Activated gamma-delta T cell (primary cell): ENCODE results near the gene DRAM1.
"Not testable (repeated sequence)": the region's sequence is repeated elsewhere in the genome, so short reads cannot be mapped to it uniquely, and the experiment has no call there.

Experiments used
- DNase-seq: peaks from one replicate; lab custom pipeline; 2025; lab: John Stamatoyannopoulos, UW

Gene DRAM1

GRCh38 chr12:101906226-101906625, 28.8 kb downstream of the DRAM1 start:
- DNase-seq = no peak

DNA sequence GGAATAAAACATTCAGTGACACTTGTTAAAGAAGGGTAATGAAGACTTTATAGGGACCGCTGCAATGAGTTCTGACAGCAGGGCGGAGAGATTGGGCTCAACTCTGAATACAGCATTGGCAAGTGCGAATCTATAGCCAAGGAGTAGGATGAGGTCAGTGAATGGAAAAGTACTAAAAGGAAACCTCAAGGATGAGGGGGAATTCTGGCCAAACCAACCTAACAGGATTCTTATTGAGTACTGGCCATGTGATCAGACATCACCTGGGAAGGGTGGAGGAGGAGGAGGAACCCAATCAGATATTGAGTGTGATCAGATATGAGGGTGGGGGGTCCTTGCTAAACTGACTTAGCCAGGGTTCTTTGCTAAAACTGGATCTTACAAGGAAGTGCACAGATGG, 31.0 kb downstream of the DRAM1 start:
- DNase-seq = no peak

DNA sequence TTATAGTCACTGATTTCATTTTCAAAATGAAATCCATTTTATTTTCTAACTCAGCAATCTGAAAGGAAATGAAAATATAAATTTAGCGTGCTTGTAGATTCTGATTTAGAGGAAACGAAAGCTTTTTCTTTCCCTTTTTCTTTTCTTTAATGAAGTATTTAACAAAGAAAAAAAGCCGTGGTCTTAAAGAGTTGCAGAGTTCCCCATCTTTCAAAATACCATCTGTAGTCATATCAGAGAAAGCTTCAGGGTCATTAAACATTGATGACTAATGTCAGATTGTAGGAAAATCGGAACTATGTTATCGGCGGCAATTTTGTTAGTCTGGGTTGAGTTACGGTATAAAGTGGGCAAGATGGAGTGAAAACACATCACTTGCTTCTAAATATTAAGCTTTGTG, 32.3 kb downstream of the DRAM1 start:
- no peak for DNase-seq

GRCh38 chr12:101915841-101916240, 38.5 kb downstream of the DRAM1 start:
- no peak for DNase-seq

DNA sequence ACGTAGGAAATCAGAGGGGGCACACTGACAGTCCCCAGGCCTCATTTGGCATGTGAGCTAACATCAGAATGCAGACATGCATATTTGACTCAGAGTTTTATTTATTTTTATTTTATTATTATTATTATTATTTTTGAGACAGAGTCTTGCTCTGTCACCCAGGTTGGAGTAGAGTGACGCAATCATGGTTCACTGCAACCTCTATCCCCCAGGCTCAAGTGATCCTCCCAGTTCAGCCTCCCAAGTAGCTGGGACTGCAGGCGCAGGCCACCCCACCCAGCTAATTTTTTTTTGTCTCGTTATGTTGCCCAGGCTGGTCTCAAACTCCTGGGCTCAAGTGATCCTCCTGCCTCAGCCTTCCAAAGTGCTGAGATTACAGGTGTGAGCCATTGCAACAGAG, 41.4 kb downstream of the DRAM1 start:
- DNase-seq = not testable (repeated sequence)

- DNase-seq = no peak
Observed at GRCh38 chr12:101919447-101919846, 42.1 kb downstream of the DRAM1 start.

- no peak for DNase-seq
Observed at GRCh38 chr12:101920906-101921305, 43.5 kb downstream of the DRAM1 start.

GRCh38 chr12:101923045-101923718, 45.8 kb downstream of the DRAM1 start:
- no peak for DNase-seq

DNA sequence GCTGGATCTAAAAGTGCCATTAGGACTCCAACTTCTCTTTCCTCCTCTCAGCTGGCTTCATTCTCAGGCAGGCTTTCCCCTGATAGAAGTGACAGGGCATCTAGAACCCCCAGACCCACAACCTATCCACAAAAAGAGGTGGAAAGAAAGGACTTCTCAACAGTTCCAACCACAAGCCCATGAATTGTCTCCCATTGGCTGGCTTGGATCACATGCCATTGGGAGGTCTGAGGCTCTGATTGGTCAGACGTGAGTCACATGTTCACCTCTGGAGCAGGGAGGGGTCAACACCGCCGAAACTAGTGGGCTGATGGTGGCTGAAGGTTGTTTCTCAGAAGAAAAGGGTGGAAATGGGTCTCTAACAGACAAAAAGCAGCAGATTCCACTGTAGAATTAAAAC, 47.2 kb downstream of the DRAM1 start:
- DNase-seq = no peak

DNA sequence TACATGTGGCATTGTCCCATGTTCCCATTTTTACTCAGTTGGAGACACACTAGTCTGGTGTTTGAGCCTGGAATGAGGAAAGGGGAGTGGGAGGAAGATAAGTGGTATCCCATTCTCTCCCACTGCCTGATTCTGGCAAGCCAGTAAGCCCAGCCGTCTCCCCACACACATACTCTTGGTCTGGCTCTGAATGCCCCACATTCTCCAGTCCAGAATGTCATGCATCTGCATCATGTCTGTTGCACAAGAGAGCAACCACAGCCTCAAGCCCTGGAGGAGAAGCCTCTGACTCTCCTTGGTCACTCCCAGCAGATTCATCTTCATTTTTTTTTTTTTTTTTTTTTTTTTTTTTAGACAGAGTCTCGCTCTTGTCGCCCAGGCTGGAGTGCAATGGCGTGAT, 48.0 kb downstream of the DRAM1 start:
- DNase-seq = no peak

DNA sequence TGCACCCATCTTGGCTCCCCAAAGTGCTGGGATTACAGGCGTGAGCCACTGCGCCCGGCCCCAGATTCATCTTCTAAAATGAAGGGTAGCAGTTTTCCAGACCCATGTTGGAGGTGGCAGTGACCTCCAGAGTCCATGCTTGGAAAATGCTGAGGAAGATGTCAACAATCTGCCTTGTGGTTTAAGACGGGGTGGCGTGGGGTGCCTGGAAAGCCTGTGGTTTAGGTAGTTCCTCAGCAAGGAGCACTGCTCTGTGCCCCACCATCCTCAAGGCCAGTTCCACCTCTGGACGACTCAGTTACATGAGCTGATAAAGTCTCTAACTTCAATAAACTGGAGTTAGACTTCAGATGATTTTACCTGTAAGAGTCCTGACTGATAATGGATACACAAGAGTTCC, 48.6 kb downstream of the DRAM1 start:
- DNase-seq = no peak

- DNase-seq = no peak
Observed at GRCh38 chr12:101927036-101927435, 49.7 kb downstream of the DRAM1 start.

- no peak for DNase-seq
Observed at GRCh38 chr12:101927999-101928398, 50.6 kb downstream of the DRAM1 start.

DNA sequence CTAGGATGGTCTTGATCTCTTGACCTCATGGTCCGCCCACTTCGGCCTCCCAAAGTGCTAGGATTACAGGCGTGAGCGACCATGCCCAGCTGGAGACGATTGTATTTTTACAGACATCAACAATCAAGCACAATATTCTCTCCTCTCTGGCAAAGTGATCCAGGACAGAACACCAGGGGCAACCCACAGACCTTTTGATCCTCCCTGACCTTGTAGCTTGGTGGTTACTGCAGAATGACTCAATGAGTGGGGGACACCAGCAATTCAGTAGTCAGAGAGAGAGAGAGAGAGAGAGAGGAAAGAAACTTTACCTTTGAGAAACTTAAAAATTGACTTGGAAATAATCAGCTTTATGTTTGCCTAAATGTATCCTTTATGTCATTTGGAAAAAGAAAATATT, 51.2 kb downstream of the DRAM1 start:
- DNase-seq = no peak

DNA sequence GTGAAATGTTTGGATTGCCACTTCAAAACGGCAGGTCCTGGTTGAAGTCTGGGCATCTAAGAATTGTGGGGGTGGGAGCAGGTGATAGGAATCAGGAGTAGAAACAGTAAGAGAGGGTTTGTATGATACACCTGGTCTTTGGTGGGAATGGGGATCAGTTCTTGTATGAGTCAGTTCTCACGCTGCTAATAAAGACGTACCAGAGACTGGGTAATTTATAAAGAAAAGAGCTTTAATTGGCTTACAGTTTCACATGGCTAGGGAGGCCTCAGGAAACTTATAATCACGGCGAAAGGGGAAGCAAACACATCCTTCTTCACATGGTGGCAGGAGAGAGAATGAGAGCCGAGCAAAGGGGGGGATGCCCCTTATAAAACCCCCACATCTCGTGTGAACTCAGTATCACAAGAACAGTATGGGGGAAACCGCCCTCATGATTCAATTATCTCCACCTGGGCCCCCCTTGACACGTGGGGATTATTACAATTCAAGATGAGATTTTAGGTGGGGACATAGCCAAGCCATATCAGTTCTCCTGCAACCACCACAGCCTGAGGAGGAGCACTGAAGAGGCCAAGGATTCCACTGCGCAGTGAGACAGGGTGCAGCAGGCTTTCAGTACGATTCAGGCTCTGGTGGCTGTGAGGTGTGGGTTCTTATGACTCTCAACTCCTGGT, 52.1 kb downstream of the DRAM1 start:
- no peak for DNase-seq

- no peak for DNase-seq
Observed at GRCh38 chr12:101931498-101932326, 54.3 kb downstream of the DRAM1 start.

- DNase-seq = no peak
Observed at GRCh38 chr12:101933866-101934514, 56.6 kb downstream of the DRAM1 start.

GRCh38 chr12:101935890-101936746, 58.7 kb downstream of the DRAM1 start:
- DNase-seq = no peak

DNA sequence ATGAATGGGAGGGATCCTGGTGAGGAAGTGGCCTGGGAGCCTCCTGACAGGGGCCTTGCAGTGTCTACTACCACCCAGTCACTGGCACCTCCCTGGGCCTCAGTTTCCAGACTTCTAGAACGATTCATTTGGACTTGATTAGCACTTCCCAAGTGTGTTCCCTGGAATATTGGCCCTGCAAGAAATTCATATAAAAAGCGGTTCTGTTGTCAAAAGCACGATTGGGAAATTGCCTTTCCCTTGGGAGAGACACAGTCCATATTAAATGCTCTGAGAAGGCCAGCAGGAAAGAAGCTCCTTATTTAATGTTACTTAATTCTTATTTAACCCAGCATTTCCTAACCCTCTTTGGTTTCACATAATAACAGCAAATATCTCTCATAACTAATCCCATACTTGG, 61.9 kb downstream of the DRAM1 start:
- DNase-seq = no peak

DNA sequence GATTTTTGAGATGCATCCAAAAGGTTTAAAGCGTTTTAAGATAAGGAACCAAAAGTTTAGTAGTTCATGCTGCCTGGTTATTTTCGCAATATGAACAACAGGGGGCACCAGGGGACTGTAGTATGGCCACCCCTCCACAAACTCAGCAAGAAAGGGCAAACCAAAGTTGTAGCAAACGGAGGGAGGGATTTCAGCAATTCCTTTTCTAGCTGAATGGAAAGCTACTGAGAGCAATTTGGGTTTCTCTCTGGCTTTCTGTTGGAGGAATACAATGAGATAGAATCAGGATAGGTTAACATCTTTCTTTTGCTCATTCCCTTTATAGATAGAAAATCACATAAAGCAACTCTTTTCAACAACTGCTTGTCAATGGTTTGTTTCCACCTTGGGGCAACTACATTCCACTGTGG, 62.5 kb downstream of the DRAM1 start:
- DNase-seq = no peak

GRCh38 chr12:101940400-101940950, 63.1 kb downstream of the DRAM1 start:
- no peak for DNase-seq
